MG63 (cell line): ENCODE results near the gene JSRP1. TPM values are rescaled to one million over a fixed set of nuclear protein-coding genes. Genes with fewer than 3 reads are reported as not detected.
"Not testable (repeated sequence)": the region's sequence is repeated elsewhere in the genome, so short reads cannot be mapped to it uniquely, and the experiment has no call there.

Source experiments
- DNase-seq: peaks from one replicate; pipeline ENCODE4 v3.0.0-alpha.2; 2020
- H3K27me3 ChIP-seq: fragments of 250-450 bp; sonication (Bioruptor Pico); 2 replicates; pipeline ENCODE4 v1.5.1; 2020; ENCODE audit warnings: mild to moderate bottlenecking, moderate library complexity
- H3K36me3 ChIP-seq: fragments of 250-450 bp; sonication (Bioruptor Pico); 2 replicates; pipeline ENCODE4 v1.5.1; 2020; ENCODE audit warnings: mild to moderate bottlenecking, moderate library complexity
- H3K4me3 ChIP-seq: fragments of 250-450 bp; sonication (Bioruptor Pico); 2 replicates; pipeline ENCODE4 v1.5.1; 2020; ENCODE audit warnings: mild to moderate bottlenecking, moderate library complexity
- H3K9me3 ChIP-seq: fragments of 250-450 bp; sonication (Bioruptor Pico); 2 replicates; pipeline ENCODE4 v1.5.1; 2020; ENCODE audit warnings: mild to moderate bottlenecking, moderate library complexity
- total RNA-seq: library from RNA; depleted of rRNA; stranded (reverse); fragments of >200 nt; shearing (Covaris generic); gene quantifications from 2 replicates; pipeline ENCODE4 v1.2.3, GENCODE V29; 2014; ENCODE audit warnings: low replicate concordance

The JSRP1 gene
- total RNA-seq, 1 experiment from 2014 or later = not detected

DNA sequence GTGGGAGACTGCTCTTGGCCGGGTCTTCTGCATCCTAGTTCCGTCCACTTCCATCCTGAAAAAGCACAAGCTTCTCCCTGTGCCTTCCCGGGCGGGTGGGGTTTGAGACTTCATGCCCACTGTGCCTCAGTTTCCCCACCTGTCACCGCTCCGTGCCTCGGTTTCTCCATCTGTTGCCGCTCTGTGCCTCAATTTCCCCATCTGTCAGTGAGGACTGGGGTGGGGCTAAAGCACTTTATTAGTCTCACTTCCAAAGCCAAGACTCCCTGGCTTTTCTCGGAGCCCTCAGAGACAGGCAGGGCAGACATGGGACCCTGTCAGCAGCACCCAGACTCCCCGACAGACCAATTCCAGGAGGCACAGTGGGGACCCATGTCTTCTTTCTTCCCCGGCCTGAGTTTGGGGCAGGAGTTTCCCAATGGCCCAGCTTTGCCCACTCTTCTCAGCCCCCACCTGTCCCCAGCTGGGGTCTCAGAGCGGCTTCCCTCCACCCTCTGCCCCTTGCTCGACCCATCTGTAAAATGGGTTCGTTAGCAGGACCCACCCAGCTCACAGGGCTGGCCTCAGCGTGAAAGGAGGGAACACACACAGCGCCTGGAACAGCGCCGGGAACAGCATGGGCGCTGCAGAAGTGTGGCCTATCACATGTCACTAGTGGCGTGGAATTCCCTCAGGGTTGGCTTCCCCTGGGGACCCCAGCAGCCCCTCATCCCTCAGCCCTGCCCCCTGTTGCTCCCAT lies 30.4 kb upstream of the JSRP1 start:
- Histone ChIP-seq H3K27me3 (no peaks in the 10 kb centered on the region), H3K4me3 (no peak overlapping the region), H3K9me3 (no peaks in the 10 kb centered on the region), H3K36me3 (no peaks in the 10 kb centered on the region)
- no peak for DNase-seq

DNA sequence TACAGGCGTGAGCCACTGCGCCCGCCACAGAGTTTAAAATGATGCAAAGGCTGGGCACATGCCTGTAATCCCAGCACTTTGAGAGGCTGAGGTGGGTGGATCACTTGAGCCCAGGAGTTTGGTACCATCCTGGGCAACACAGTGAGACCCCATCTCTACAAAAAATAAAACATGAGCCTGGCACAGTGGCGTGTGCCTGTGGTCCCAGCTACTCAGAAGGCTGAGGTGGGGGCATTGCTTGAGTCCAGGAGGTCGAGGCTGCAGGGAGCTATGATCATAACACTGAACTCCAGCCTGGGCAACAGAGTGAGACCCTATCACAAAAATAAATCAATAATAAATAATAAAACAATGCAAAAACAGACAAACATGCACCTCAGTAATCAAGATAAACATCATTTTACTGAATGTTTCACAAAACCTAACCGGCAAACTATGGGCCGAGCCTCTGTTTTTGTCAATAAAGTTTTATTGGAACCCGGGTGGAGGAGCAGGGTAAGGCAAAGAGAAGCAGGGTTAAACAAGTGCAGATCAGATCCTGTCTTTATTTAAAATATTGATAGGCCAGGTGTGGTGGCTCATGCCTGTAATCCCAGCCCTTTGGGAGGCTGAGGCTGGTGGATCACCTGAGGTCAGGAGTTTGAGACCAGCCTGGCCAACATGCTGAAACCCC lies 27.8 kb upstream of the JSRP1 start:
- no peaks in the 10 kb centered on the region for H3K27me3 ChIP-seq

DNA sequence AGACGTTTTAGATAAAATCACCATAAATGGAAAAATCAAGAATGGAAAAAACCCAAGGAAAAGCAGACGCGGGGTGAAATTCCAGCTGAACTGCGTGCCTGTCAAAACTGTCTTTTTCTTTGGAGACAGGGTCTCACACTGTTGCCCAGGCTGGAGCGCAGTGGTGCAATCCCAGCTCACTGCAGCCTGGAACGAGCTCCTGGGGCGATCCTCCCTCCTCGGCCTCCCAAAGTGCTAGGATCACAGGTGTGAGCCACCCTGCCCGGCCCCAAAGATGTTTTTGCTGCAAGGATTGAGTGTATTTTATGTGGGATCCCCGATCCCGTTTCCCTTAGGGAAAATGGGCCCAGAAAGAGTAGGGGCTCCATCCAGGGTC lies 26.6 kb upstream of the JSRP1 start:
- H3K27me3 ChIP-seq = no peaks in the 10 kb centered on the region
- H3K9me3 ChIP-seq = no peaks in the 10 kb centered on the region
- no peaks in the 10 kb centered on the region for H3K36me3 ChIP-seq
- no peak overlapping the region for H3K4me3 ChIP-seq
- DNase-seq = no peak

More for the DNA sequence above, 27.8 kb upstream of the JSRP1 start:
- no peak overlapping the region for H3K4me3 ChIP-seq
- no peak for DNase-seq
- no peaks in the 10 kb centered on the region for H3K36me3 ChIP-seq
- no peaks in the 10 kb centered on the region for H3K9me3 ChIP-seq

DNA sequence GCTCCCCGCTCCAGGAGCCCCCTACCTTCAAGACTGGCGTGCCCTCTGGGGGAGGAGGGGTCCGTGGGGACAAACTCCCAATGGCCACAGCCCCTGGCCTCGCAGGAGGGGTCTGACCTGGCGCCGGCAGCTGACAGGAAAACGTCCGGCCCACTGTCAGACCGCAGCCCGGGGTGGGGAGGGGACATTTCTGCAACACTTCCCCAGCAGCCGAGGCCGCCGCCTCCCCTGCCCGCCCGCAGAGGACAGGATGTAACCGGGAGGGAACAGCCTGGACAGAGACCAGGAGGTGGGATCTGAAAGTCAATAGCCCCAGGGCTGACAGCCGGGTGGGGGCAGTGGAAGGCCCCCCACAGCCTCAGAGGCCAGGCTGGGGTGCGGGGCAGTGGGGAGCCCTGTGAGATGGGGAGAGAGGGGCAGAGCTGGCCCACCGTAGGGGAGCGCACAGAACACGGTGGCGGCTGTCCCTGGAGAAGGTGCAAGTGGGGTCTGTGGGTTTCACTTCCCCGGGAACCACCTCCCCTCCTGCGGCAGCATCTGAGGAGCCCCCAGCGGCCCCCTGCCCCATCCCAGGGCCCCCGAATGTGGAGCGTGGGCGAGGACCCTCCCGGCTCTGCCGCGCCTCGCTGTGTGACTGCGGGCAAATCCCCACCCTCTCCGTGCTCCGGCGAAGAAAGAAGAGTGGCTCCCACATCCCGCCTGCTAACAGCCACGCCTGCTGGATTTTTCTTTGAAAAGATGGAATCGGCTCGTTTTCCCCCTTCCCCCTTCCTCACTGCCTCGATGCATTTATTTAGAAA lies 26.0 kb upstream of the JSRP1 start, which contains the start of gene PEAK3:
PEAK3 (minus strand) TSS at position 114 of the 800 bp plus-strand sequence. CDS start 1,244 bp downstream, outside the sequence.
- H3K4me3 ChIP-seq = no peak within 1 kb of the TSS
- DNase-seq = no peak
- no peaks in the 10 kb centered on the region for H3K27me3 ChIP-seq

DNA sequence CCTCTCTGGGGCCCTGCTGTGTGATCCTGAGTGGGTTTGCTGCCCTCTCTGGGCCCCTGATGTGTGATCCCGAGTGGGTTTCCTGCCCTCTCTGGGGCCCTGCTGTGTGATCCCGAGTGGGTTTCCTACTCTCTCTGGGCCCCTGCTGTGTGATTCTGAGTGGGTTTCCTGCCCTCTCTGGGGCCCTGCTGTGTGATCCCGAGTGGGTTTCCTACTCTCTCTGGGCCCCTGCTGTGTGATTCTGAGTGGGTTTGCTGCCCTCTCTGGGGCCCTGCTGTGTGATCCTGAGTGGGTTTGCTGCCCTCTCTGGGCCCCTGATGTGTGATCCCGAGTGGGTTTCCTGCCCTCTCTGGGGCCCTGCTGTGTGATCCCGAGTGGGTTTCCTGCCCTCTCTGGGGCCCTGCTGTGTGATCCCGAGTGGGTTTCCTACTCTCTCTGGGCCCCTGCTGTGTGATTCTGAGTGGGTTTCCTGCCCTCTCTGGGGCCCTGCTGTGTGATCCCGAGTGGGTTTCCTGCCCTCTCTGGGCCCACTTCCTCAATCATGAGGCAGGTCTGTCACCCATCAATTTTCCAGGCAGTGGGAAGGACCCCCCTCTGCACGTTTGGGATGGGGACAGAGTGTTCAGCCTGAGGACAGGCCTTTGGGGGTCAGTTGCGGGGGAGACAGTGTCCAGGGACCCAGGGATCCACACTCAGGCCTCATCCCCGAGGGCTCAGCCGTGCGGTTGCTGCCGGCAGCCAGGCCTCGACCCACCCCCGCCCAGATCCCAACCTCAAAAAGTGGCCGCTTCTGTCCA lies 25.2 kb upstream of the JSRP1 start:
- not testable (repeated sequence) for DNase-seq, H3K36me3 ChIP-seq, H3K27me3 ChIP-seq, H3K9me3 ChIP-seq, H3K4me3 ChIP-seq

More for the DNA sequence above, 26.0 kb upstream of the JSRP1 start, which contains the start of gene PEAK3:
- Histone ChIP-seq H3K9me3 (no peaks in the 10 kb centered on the region), H3K36me3 (no peaks in the 10 kb centered on the region)

- Histone ChIP-seq H3K9me3 (no peaks in the 10 kb centered on the region), H3K27me3 (no peaks in the 10 kb centered on the region), H3K4me3 (no peak overlapping the region), H3K36me3 (no peaks in the 10 kb centered on the region)
- no peak for DNase-seq
Measured at GRCh38 chr19:2280633-2281264, 24.5 kb upstream of the JSRP1 start.

DNA sequence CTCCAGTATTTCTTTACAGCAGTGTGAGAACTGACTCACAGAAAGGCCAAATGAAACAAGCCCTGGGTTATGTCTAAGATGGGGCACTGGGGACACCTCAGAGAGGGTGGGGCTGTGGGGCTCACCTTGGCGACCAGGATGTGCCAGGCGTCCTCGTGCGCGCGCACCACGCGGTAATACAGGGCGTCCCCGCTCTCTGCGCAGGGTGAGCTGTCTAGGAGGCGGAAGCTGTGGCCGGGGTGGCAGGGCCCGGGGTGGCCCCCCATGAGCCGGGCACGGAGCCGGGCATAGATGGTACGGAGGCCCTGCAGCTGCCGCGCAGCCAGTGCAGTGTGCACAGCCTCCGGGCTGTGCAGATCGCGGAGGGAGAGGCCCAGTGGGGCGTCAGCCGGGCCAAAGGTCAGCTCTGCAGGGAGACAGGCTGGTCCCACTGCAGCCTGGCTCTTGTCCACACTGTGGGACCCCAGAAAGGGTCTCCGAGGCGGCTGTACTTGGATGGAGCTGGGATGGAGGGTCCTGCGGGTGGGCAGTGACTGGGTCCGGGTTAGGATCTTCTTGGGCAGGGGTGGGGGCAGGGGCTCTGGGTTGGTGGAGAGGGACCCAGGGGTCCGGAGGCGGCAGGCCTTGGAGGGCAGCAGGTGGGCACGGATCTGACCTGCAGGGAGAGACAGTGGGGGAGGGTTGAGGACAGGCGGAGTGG lies 22.4 kb upstream of the JSRP1 start:
- H3K4me3 ChIP-seq = no peak overlapping the region
- H3K27me3 ChIP-seq = no peaks in the 10 kb centered on the region
- no peaks in the 10 kb centered on the region for H3K9me3 ChIP-seq
- peaks cover 7% of the 10 kb centered on the region for H3K36me3 ChIP-seq
- DNase-seq = no peak

GRCh38 chr19:2277138-2277537 lies 20.9 kb upstream of the JSRP1 start:
- no peaks in the 10 kb centered on the region for H3K27me3 ChIP-seq
- no peaks in the 10 kb centered on the region for H3K9me3 ChIP-seq
- no peak overlapping the region for H3K4me3 ChIP-seq
- no peak for DNase-seq
- peaks cover 19% of the 10 kb centered on the region for H3K36me3 ChIP-seq

DNA sequence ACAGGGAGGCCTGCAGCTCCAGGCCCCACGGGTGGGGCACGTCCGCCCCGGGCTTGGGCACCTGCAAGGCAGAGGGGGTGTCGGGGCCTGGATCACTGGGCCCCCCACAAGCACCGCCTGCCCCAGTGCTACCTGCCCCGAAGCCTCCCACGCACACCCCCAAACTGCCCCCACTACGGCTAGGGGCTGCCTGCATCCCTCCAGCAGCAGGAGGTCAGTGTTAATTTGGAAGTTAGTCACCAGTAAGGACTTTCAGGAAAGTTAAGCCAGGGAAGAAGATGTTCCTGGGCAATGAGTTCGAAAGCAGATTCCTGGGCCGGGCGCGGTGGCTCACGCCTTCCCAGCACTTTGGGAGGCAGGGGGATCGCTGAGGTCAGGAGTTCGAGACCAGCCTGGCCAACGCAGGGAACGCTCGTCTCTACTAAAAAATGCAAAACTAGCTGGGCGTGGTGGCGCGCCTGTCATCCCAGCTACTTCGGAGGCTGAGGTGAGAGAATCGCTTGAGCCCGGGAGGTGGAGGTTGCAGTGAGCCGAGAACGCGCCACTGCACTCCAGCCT lies 20.3 kb upstream of the JSRP1 start:
- peaks cover 24% of the 10 kb centered on the region for H3K36me3 ChIP-seq
- DNase-seq = no peak
- H3K9me3 ChIP-seq = no peaks in the 10 kb centered on the region

GRCh38 chr19:2275588-2276428 lies 19.6 kb upstream of the JSRP1 start:
- no peak for DNase-seq
- H3K9me3 ChIP-seq = no peaks in the 10 kb centered on the region
- no peaks in the 10 kb centered on the region for H3K27me3 ChIP-seq
- H3K36me3 ChIP-seq = peaks cover 31% of the 10 kb centered on the region
- H3K4me3 ChIP-seq = no peak overlapping the region

More for the DNA sequence above, 20.3 kb upstream of the JSRP1 start:
- Histone ChIP-seq H3K4me3 (no peak overlapping the region), H3K27me3 (no peaks in the 10 kb centered on the region)

GRCh38 chr19:2274931-2275535 lies 18.8 kb upstream of the JSRP1 start:
- no peaks in the 10 kb centered on the region for H3K27me3 ChIP-seq
- DNase-seq = peak; percentile 33
- H3K36me3 ChIP-seq = peaks cover 36% of the 10 kb centered on the region
- no peak overlapping the region for H3K4me3 ChIP-seq
- H3K9me3 ChIP-seq = no peaks in the 10 kb centered on the region

GRCh38 chr19:2274185-2274711 lies 18.0 kb upstream of the JSRP1 start:
- H3K36me3 ChIP-seq = peaks cover 36% of the 10 kb centered on the region
- DNase-seq = no peak
- H3K4me3 ChIP-seq = no peak overlapping the region
- no peaks in the 10 kb centered on the region for H3K27me3 ChIP-seq
- H3K9me3 ChIP-seq = no peaks in the 10 kb centered on the region

DNA sequence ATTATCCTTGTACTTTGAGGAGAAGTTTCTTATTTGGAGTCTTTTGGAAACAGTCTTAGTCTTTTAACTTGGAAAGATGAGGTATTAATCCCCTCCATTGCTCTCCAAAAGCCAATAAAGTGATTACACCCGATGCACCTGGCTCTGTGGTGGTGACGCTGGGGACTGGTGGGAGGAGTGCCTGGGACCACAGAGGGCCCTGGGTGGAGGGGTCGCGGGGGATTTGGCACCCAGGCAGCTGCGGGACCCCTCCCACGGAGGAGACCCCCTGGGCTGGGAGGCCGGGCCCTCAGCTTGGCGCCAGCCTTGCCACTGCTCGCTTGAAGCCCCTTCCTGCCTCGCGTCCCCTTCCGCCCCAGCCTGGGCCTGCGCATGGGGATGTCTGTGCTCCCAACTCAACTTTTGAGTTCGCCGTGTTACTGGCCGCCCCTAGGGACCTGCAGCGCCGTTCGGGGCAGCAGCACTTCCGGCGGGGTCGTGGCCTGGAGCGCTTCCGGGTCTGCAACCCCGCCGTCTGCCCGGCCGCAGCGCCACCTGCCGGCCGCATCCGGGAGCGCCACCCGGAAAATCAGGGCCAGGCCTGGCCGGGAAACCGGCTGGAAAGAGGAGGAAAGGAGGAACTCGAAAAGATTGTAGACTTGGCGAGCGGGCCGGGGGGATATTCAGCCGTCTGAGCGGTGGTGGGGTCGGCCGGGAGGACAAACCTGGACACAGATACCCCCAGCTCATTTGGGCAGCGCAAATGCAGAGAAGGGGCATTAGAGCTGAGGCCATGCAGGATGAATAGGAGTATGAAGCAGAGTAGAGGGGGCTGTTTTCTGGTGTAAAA lies 17.4 kb upstream of the JSRP1 start:
- H3K27me3 ChIP-seq = no peaks in the 10 kb centered on the region
- no peaks in the 10 kb centered on the region for H3K9me3 ChIP-seq
- DNase-seq = peak; percentile 36
- peaks cover 36% of the 10 kb centered on the region for H3K36me3 ChIP-seq
- no peak overlapping the region for H3K4me3 ChIP-seq
